ENCODE data around the gene ATAD3C.
A peak's percentile ranks its signal among the peaks of the same experiment; 100 is the strongest.

Gene ATAD3C

GRCh38 chr1:1431845-1432273 lies 17.6 kb upstream of the ATAD3C start:
- Histone ChIP-seq H3K27ac (ENCODE audit: insufficient read depth, low read length, poor library complexity, severe bottlenecking) (no peak overlapping the region), H3K27me3 (replicated peaks; ENCODE audit: control insufficient read depth, insufficient read depth, low read length, poor library complexity, severe bottlenecking) (peaks cover 28% of the 10 kb centered on the region), H3K36me3 (ENCODE audit: control insufficient read depth, insufficient read depth, low read length) (no peaks in the 10 kb centered on the region), H3K9me3 (ENCODE audit: control insufficient read depth, low read length) (no peaks in the 10 kb centered on the region), H3K4me1 (ENCODE audit: control insufficient read depth, insufficient read depth, low read length, poor library complexity, severe bottlenecking) (peaks cover 12% of the 10 kb centered on the region), H3K4me3 (ENCODE audit: insufficient read depth, low read depth, low read length, poor library complexity, severe bottlenecking) (no peak overlapping the region)
- no peak for DNase-seq

GRCh38 chr1:1432274-1432950 lies 17.1 kb upstream of the ATAD3C start:
- H3K27me3 ChIP-seq (replicated peaks; ENCODE audit: control insufficient read depth, insufficient read depth, low read length, poor library complexity, severe bottlenecking) = peaks cover 30% of the 10 kb centered on the region
- no peak overlapping the region for H3K27ac ChIP-seq (ENCODE audit: insufficient read depth, low read length, poor library complexity, severe bottlenecking)
- H3K4me3 ChIP-seq (ENCODE audit: insufficient read depth, low read depth, low read length, poor library complexity, severe bottlenecking) = no peak overlapping the region
- peaks cover 9% of the 10 kb centered on the region for H3K4me1 ChIP-seq (ENCODE audit: control insufficient read depth, insufficient read depth, low read length, poor library complexity, severe bottlenecking)
- no peaks in the 10 kb centered on the region for H3K9me3 ChIP-seq (ENCODE audit: control insufficient read depth, low read length)
- no peaks in the 10 kb centered on the region for H3K36me3 ChIP-seq (ENCODE audit: control insufficient read depth, insufficient read depth, low read length)
- no peak for DNase-seq

- peaks cover 38% of the 10 kb centered on the region for H3K27me3 ChIP-seq (replicated peaks; ENCODE audit: control insufficient read depth, insufficient read depth, low read length, poor library complexity, severe bottlenecking)
- H3K9me3 ChIP-seq (ENCODE audit: control insufficient read depth, low read length) = no peaks in the 10 kb centered on the region
- peaks cover 9% of the 10 kb centered on the region for H3K4me1 ChIP-seq (ENCODE audit: control insufficient read depth, insufficient read depth, low read length, poor library complexity, severe bottlenecking)
- H3K27ac ChIP-seq (ENCODE audit: insufficient read depth, low read length, poor library complexity, severe bottlenecking) = no peak overlapping the region
- H3K4me3 ChIP-seq (ENCODE audit: insufficient read depth, low read depth, low read length, poor library complexity, severe bottlenecking) = no peak overlapping the region
- H3K36me3 ChIP-seq (ENCODE audit: control insufficient read depth, insufficient read depth, low read length) = no peaks in the 10 kb centered on the region
- DNase-seq = no peak
These were observed 16.3 kb upstream of the ATAD3C start for GRCh38 chr1:1432951-1433803.

- no peak for DNase-seq
- Histone ChIP-seq H3K9me3 (ENCODE audit: control insufficient read depth, low read length) (no peaks in the 10 kb centered on the region), H3K27ac (ENCODE audit: insufficient read depth, low read length, poor library complexity, severe bottlenecking) (no peak overlapping the region), H3K4me1 (ENCODE audit: control insufficient read depth, insufficient read depth, low read length, poor library complexity, severe bottlenecking) (peaks cover 9% of the 10 kb centered on the region), H3K36me3 (ENCODE audit: control insufficient read depth, insufficient read depth, low read length) (no peaks in the 10 kb centered on the region), H3K4me3 (ENCODE audit: insufficient read depth, low read depth, low read length, poor library complexity, severe bottlenecking) (no peak overlapping the region), H3K27me3 (replicated peaks; ENCODE audit: control insufficient read depth, insufficient read depth, low read length, poor library complexity, severe bottlenecking) (peaks cover 42% of the 10 kb centered on the region)
These were observed 15.7 kb upstream of the ATAD3C start for GRCh38 chr1:1433804-1434130.

- Histone ChIP-seq H3K36me3 (ENCODE audit: control insufficient read depth, insufficient read depth, low read length) (no peaks in the 10 kb centered on the region), H3K4me3 (ENCODE audit: insufficient read depth, low read depth, low read length, poor library complexity, severe bottlenecking) (no peak overlapping the region), H3K4me1 (ENCODE audit: control insufficient read depth, insufficient read depth, low read length, poor library complexity, severe bottlenecking) (peaks cover 9% of the 10 kb centered on the region), H3K27me3 (replicated peaks; ENCODE audit: control insufficient read depth, insufficient read depth, low read length, poor library complexity, severe bottlenecking) (peaks cover 46% of the 10 kb centered on the region), H3K27ac (ENCODE audit: insufficient read depth, low read length, poor library complexity, severe bottlenecking) (no peak overlapping the region), H3K9me3 (ENCODE audit: control insufficient read depth, low read length) (no peaks in the 10 kb centered on the region)
- DNase-seq = no peak
These were observed 15.2 kb upstream of the ATAD3C start for GRCh38 chr1:1434131-1434823.

- Histone ChIP-seq H3K27me3 (replicated peaks; ENCODE audit: control insufficient read depth, insufficient read depth, low read length, poor library complexity, severe bottlenecking) (peaks cover 47% of the 10 kb centered on the region), H3K4me1 (ENCODE audit: control insufficient read depth, insufficient read depth, low read length, poor library complexity, severe bottlenecking) (peaks cover 9% of the 10 kb centered on the region), H3K4me3 (ENCODE audit: insufficient read depth, low read depth, low read length, poor library complexity, severe bottlenecking) (no peak overlapping the region), H3K36me3 (ENCODE audit: control insufficient read depth, insufficient read depth, low read length) (no peaks in the 10 kb centered on the region), H3K9me3 (ENCODE audit: control insufficient read depth, low read length) (no peaks in the 10 kb centered on the region), H3K27ac (ENCODE audit: insufficient read depth, low read length, poor library complexity, severe bottlenecking) (no peak overlapping the region)
- DNase-seq = no peak
These were observed 14.7 kb upstream of the ATAD3C start for GRCh38 chr1:1434824-1435105.

GRCh38 chr1:1435106-1435903 lies 14.2 kb upstream of the ATAD3C start, which contains the start of gene VWA1:
VWA1 (plus strand) TSS chr1:1435690; CDS start chr1:1435749, 59 bp downstream.
- H3K36me3 ChIP-seq (ENCODE audit: control insufficient read depth, insufficient read depth, low read length) = no peaks in the 10 kb centered on the region
- peak within 1 kb of the TSS; percentile 25 for H3K4me3 ChIP-seq (ENCODE audit: insufficient read depth, low read depth, low read length, poor library complexity, severe bottlenecking)
- no peak within 1 kb of the TSS for H3K27ac ChIP-seq (ENCODE audit: insufficient read depth, low read length, poor library complexity, severe bottlenecking)
- H3K27me3 ChIP-seq (replicated peaks; ENCODE audit: control insufficient read depth, insufficient read depth, low read length, poor library complexity, severe bottlenecking) = peaks cover 52% of the 10 kb centered on the region
- no peaks in the 10 kb centered on the region for H3K9me3 ChIP-seq (ENCODE audit: control insufficient read depth, low read length)
- peak; percentile 22 to 30 (median 22) for DNase-seq
- peaks cover 9% of the 10 kb centered on the region for H3K4me1 ChIP-seq (ENCODE audit: control insufficient read depth, insufficient read depth, low read length, poor library complexity, severe bottlenecking)

GRCh38 chr1:1435911-1436629 lies 13.4 kb upstream of the ATAD3C start:
- Histone ChIP-seq H3K27ac (ENCODE audit: insufficient read depth, low read length, poor library complexity, severe bottlenecking) (no peak overlapping the region), H3K4me3 (ENCODE audit: insufficient read depth, low read depth, low read length, poor library complexity, severe bottlenecking) (peak overlapping the region; percentile 25), H3K36me3 (ENCODE audit: control insufficient read depth, insufficient read depth, low read length) (no peaks in the 10 kb centered on the region), H3K9me3 (ENCODE audit: control insufficient read depth, low read length) (no peaks in the 10 kb centered on the region), H3K27me3 (replicated peaks; ENCODE audit: control insufficient read depth, insufficient read depth, low read length, poor library complexity, severe bottlenecking) (peaks cover 53% of the 10 kb centered on the region), H3K4me1 (ENCODE audit: control insufficient read depth, insufficient read depth, low read length, poor library complexity, severe bottlenecking) (peaks cover 13% of the 10 kb centered on the region)
- no peak for DNase-seq

GRCh38 chr1:1436630-1437032 lies 12.9 kb upstream of the ATAD3C start:
- DNase-seq = no peak
- H3K27ac ChIP-seq (ENCODE audit: insufficient read depth, low read length, poor library complexity, severe bottlenecking) = no peak overlapping the region
- peaks cover 53% of the 10 kb centered on the region for H3K27me3 ChIP-seq (replicated peaks; ENCODE audit: control insufficient read depth, insufficient read depth, low read length, poor library complexity, severe bottlenecking)
- H3K4me1 ChIP-seq (ENCODE audit: control insufficient read depth, insufficient read depth, low read length, poor library complexity, severe bottlenecking) = peaks cover 13% of the 10 kb centered on the region
- no peaks in the 10 kb centered on the region for H3K9me3 ChIP-seq (ENCODE audit: control insufficient read depth, low read length)
- H3K4me3 ChIP-seq (ENCODE audit: insufficient read depth, low read depth, low read length, poor library complexity, severe bottlenecking) = no peak overlapping the region
- H3K36me3 ChIP-seq (ENCODE audit: control insufficient read depth, insufficient read depth, low read length) = no peaks in the 10 kb centered on the region

Data from effector memory CD4-positive, alpha-beta T cell (primary cell).